ENCODE results near the gene CHD8.

CHD8 gene

GRCh38 chr14:21437063-21437901, 18.6 kb downstream of the CHD8 start:
- DNase-seq (ENCODE audit: low read depth) = peak; percentile 98

GRCh38 chr14:21436567-21437062, 19.3 kb downstream of the CHD8 start:
- DNase-seq (ENCODE audit: low read depth) = no peak

GRCh38 chr14:21431126-21431525, 24.8 kb downstream of the CHD8 start:
- DNase-seq (ENCODE audit: low read depth) = no peak

GRCh38 chr14:21428930-21429329, 27.0 kb downstream of the CHD8 start:
- DNase-seq (ENCODE audit: low read depth) = no peak

GRCh38 chr14:21426692-21427091, 29.2 kb downstream of the CHD8 start:
- DNase-seq (ENCODE audit: low read depth) = no peak

GRCh38 chr14:21419528-21419927, 36.4 kb downstream of the CHD8 start:
- DNase-seq (ENCODE audit: low read depth) = no peak

- DNase-seq (ENCODE audit: low read depth) = no peak
These were observed 40.6 kb downstream of the CHD8 start for GRCh38 chr14:21415329-21415728.

GRCh38 chr14:21414137-21414631, 41.7 kb downstream of the CHD8 start:
- DNase-seq (ENCODE audit: low read depth) = no peak

GRCh38 chr14:21408147-21408546, 47.8 kb downstream of the CHD8 start:
- no peak for DNase-seq (ENCODE audit: low read depth)

- no peak for DNase-seq (ENCODE audit: low read depth)
These were observed 49.7 kb downstream of the CHD8 start for GRCh38 chr14:21406213-21406612.

GRCh38 chr14:21405097-21405496, 50.8 kb downstream of the CHD8 start:
- no peak for DNase-seq (ENCODE audit: low read depth)

- no peak for DNase-seq (ENCODE audit: low read depth)
These were observed 56.5 kb downstream of the CHD8 start for GRCh38 chr14:21399311-21399870.

- no peak for DNase-seq (ENCODE audit: low read depth)
These were observed 57.0 kb downstream of the CHD8 start for GRCh38 chr14:21398901-21399300.

GRCh38 chr14:21395450-21395849, 60.5 kb downstream of the CHD8 start:
- no peak for DNase-seq (ENCODE audit: low read depth)

- DNase-seq (ENCODE audit: low read depth) = no peak
These were observed 70.6 kb downstream of the CHD8 start for GRCh38 chr14:21385188-21385904.

- DNase-seq (ENCODE audit: low read depth) = no peak
These were observed 71.5 kb downstream of the CHD8 start for GRCh38 chr14:21384494-21384851.

GRCh38 chr14:21383848-21384493, 72.0 kb downstream of the CHD8 start, which contains the start of gene SUPT16H:
SUPT16H (minus strand) TSS chr14:21384019; CDS start chr14:21383927, 92 bp downstream.
- DNase-seq (ENCODE audit: low read depth) = peak; percentile 92

- DNase-seq (ENCODE audit: low read depth) = peak; percentile 26
These were observed 72.8 kb downstream of the CHD8 start for GRCh38 chr14:21382886-21383847.

- no peak for DNase-seq (ENCODE audit: low read depth)
These were observed 73.8 kb downstream of the CHD8 start for GRCh38 chr14:21382095-21382494.

GRCh38 chr14:21379338-21379737, 76.6 kb downstream of the CHD8 start:
- no peak for DNase-seq (ENCODE audit: low read depth)

- DNase-seq (ENCODE audit: low read depth) = no peak
These were observed 81.9 kb downstream of the CHD8 start for GRCh38 chr14:21373980-21374379.
